Activated naive CD8-positive, alpha-beta T cell treated with anti-CD3 and anti-CD28 coated beads, Interleukin-2, amount 10 ng/mL, durations not matched to agents 7 days and 5 days (primary cell): Measurements from ENCODE around the gene KPTN. TPM values are rescaled to one million over a fixed set of nuclear protein-coding genes. Genes with fewer than 3 reads are reported as not detected.

ENCODE experiments used
- ATAC-seq: fragments of 150-1000 bp; cut with Tn5 transposase; one replicate; pipeline ENCODE4 v1.10.0; 2021; ENCODE audit warnings: low read depth, moderate library complexity
- POLR2A ChIA-PET: fragments of 350-600 bp; sonication (Branson Sonifier 250); formaldehyde crosslinking; loops from one replicate; lab custom pipeline; 2021; ENCODE audit warnings: antibody characterized with exemption; lab: Charles Lee
- DNase-seq: peaks from one replicate; pipeline ENCODE4 v3.0.0; 2021
- H3K27ac Mint-ChIP-seq: one replicate; pipeline ENCODE4 v1.8.0; 2022; ENCODE audit warnings: mild to moderate bottlenecking, mixed read lengths
- H3K27me3 Mint-ChIP-seq: one replicate; pipeline ENCODE4 v1.8.0; 2022; ENCODE audit warnings: mild to moderate bottlenecking, moderate library complexity, mixed read lengths
- H3K36me3 Mint-ChIP-seq: one replicate; pipeline ENCODE4 v1.8.0; 2021; ENCODE audit warnings: mild to moderate bottlenecking, mixed read lengths
- H3K4me1 Mint-ChIP-seq: one replicate; pipeline ENCODE4 v1.8.0; 2021; ENCODE audit warnings: mixed read lengths
- H3K4me3 Mint-ChIP-seq: one replicate; pipeline ENCODE4 v1.8.0; 2022; ENCODE audit warnings: mild to moderate bottlenecking, moderate library complexity, mixed read lengths
- H3K9me3 Mint-ChIP-seq: one replicate; pipeline ENCODE4 v1.8.0; 2021; ENCODE audit warnings: mixed read lengths
- total RNA-seq, 2 experiments: library from RNA; stranded (reverse); gene quantifications; one replicate each; pipeline ENCODE4 v1.2.3, GENCODE V29; 2021

KPTN gene
- total RNA-seq, 2 experiments from 2014 or later: 8.0 to 8.6 TPM

- no peaks in the 10 kb centered on the region for H3K27me3 Mint-ChIP-seq
- DNase-seq (no peak), ATAC-seq (no peak)
- H3K27ac Mint-ChIP-seq: no peak overlapping the region
- H3K4me3 Mint-ChIP-seq: peak overlapping the region; percentile 99
- POLR2A ChIA-PET: interaction anchor here (0.9 to 3.0 kb wide), 11 partner anchors 9 to 209 kb away, joined by 3 to 22 read pairs (median 7); partner anchors contain the start of gene NAPA
- peaks cover 32% of the 10 kb centered on the region for H3K4me1 Mint-ChIP-seq
- no peaks in the 10 kb centered on the region for H3K9me3 Mint-ChIP-seq
- H3K36me3 Mint-ChIP-seq: peaks cover 8% of the 10 kb centered on the region
Observed at GRCh38 chr19:47483200-47483599, 819 bp downstream of the KPTN start.

- Mint-ChIP-seq H3K27me3 (no peaks in the 10 kb centered on the region), H3K36me3 (peaks cover 6% of the 10 kb centered on the region), H3K4me1 (peaks cover 22% of the 10 kb centered on the region), H3K4me3 (no peak overlapping the region), H3K27ac (no peak overlapping the region), H3K9me3 (no peaks in the 10 kb centered on the region)
- no peak for DNase-seq
- POLR2A ChIA-PET: no interaction called here
- no peak for ATAC-seq
Observed at GRCh38 chr19:47481460-47482052, 2.5 kb downstream of the KPTN start.

GRCh38 chr19:47480658-47481057, 3.4 kb downstream of the KPTN start:
- H3K27ac Mint-ChIP-seq: no peak overlapping the region
- DNase-seq: no peak
- H3K4me3 Mint-ChIP-seq: no peak overlapping the region
- H3K4me1 Mint-ChIP-seq: peaks cover 15% of the 10 kb centered on the region
- no peak for ATAC-seq
- no peaks in the 10 kb centered on the region for H3K9me3 Mint-ChIP-seq
- POLR2A ChIA-PET: no interaction called here
- H3K27me3 Mint-ChIP-seq: no peaks in the 10 kb centered on the region
- H3K36me3 Mint-ChIP-seq: peaks cover 6% of the 10 kb centered on the region

GRCh38 chr19:47479701-47480503, 4.1 kb downstream of the KPTN start:
- DNase-seq (no peak), ATAC-seq (no peak)
- Mint-ChIP-seq H3K9me3 (no peaks in the 10 kb centered on the region), H3K4me1 (peaks cover 7% of the 10 kb centered on the region), H3K27ac (no peak overlapping the region), H3K36me3 (no peaks in the 10 kb centered on the region), H3K4me3 (no peak overlapping the region), H3K27me3 (no peaks in the 10 kb centered on the region)
- POLR2A ChIA-PET: no interaction called here

GRCh38 chr19:47476438-47476972, 7.5 kb downstream of the KPTN start:
- H3K4me3 Mint-ChIP-seq: no peak overlapping the region
- DNase-seq: no peak
- no peak for ATAC-seq
- POLR2A ChIA-PET: no interaction called here
- no peaks in the 10 kb centered on the region for H3K36me3 Mint-ChIP-seq
- no peaks in the 10 kb centered on the region for H3K9me3 Mint-ChIP-seq
- H3K27ac Mint-ChIP-seq: no peak overlapping the region
- H3K4me1 Mint-ChIP-seq: peaks cover 1% of the 10 kb centered on the region
- peaks cover 6% of the 10 kb centered on the region for H3K27me3 Mint-ChIP-seq

- Mint-ChIP-seq H3K27me3 (peaks cover 14% of the 10 kb centered on the region), H3K9me3 (no peaks in the 10 kb centered on the region), H3K36me3 (no peaks in the 10 kb centered on the region), H3K27ac (no peak overlapping the region), H3K4me1 (peaks cover 7% of the 10 kb centered on the region), H3K4me3 (no peak overlapping the region)
- ATAC-seq: no peak
- no peak for DNase-seq
- POLR2A ChIA-PET: no interaction called here
Observed at GRCh38 chr19:47475465-47475864, 8.6 kb downstream of the KPTN start.

GRCh38 chr19:47473336-47473735, 10.7 kb downstream of the KPTN start:
- no peaks in the 10 kb centered on the region for H3K9me3 Mint-ChIP-seq
- H3K27me3 Mint-ChIP-seq: peaks cover 33% of the 10 kb centered on the region
- no peak overlapping the region for H3K4me3 Mint-ChIP-seq

GRCh38 chr19:47471733-47472457, 12.1 kb downstream of the KPTN start, which contains the start of gene SLC8A2:
TSS of gene SLC8A2 (minus strand) at chr19:47471893. CDS start at chr19:47466403, 5,490 bp downstream.
- DNase-seq (peak; percentile 76), ATAC-seq (peak; percentile 57)
- peaks cover 40% of the 10 kb centered on the region for H3K27me3 Mint-ChIP-seq
- H3K27ac Mint-ChIP-seq: no peak within 1 kb of the TSS
- POLR2A ChIA-PET: no interaction called here
- H3K9me3 Mint-ChIP-seq: no peaks in the 10 kb centered on the region
- no peaks in the 10 kb centered on the region for H3K36me3 Mint-ChIP-seq
- H3K4me3 Mint-ChIP-seq: no peak within 1 kb of the TSS
- peaks cover 10% of the 10 kb centered on the region for H3K4me1 Mint-ChIP-seq

More at GRCh38 chr19:47473336-47473735, 10.7 kb downstream of the KPTN start:
- POLR2A ChIA-PET: interaction anchor here (0.6 to 0.7 kb wide), 2 partner anchors 252 to 1646 kb away, joined by 3 to 4 read pairs; no protein-coding TSS in a partner anchor
- H3K27ac Mint-ChIP-seq: no peak overlapping the region
- DNase-seq (no peak), ATAC-seq (no peak)
- H3K36me3 Mint-ChIP-seq: no peaks in the 10 kb centered on the region
- H3K4me1 Mint-ChIP-seq: peaks cover 10% of the 10 kb centered on the region

GRCh38 chr19:47471381-47471732, 12.7 kb downstream of the KPTN start:
- DNase-seq (no peak), ATAC-seq (no peak)
- Mint-ChIP-seq H3K4me1 (peaks cover 10% of the 10 kb centered on the region), H3K4me3 (no peak overlapping the region), H3K27me3 (peaks cover 40% of the 10 kb centered on the region), H3K36me3 (no peaks in the 10 kb centered on the region), H3K9me3 (no peaks in the 10 kb centered on the region), H3K27ac (no peak overlapping the region)
- POLR2A ChIA-PET: no interaction called here

- Mint-ChIP-seq H3K4me1 (peaks cover 10% of the 10 kb centered on the region), H3K27ac (no peak overlapping the region), H3K9me3 (no peaks in the 10 kb centered on the region), H3K27me3 (peaks cover 40% of the 10 kb centered on the region), H3K4me3 (no peak overlapping the region), H3K36me3 (no peaks in the 10 kb centered on the region)
- POLR2A ChIA-PET: no interaction called here
- DNase-seq: no peak
- ATAC-seq: no peak
Observed at GRCh38 chr19:47470447-47471195, 13.4 kb downstream of the KPTN start.

GRCh38 chr19:47469719-47470118, 14.3 kb downstream of the KPTN start:
- Mint-ChIP-seq H3K36me3 (no peaks in the 10 kb centered on the region), H3K4me3 (no peak overlapping the region), H3K4me1 (peaks cover 10% of the 10 kb centered on the region), H3K27ac (no peak overlapping the region), H3K27me3 (peaks cover 40% of the 10 kb centered on the region), H3K9me3 (no peaks in the 10 kb centered on the region)
- DNase-seq: no peak
- ATAC-seq: no peak
- POLR2A ChIA-PET: no interaction called here

GRCh38 chr19:47469363-47469700, 14.7 kb downstream of the KPTN start:
- H3K9me3 Mint-ChIP-seq: no peaks in the 10 kb centered on the region
- POLR2A ChIA-PET: no interaction called here
- ATAC-seq (no peak), DNase-seq (no peak)
- no peak overlapping the region for H3K27ac Mint-ChIP-seq
- H3K4me3 Mint-ChIP-seq: no peak overlapping the region
- H3K36me3 Mint-ChIP-seq: no peaks in the 10 kb centered on the region
- H3K4me1 Mint-ChIP-seq: peaks cover 10% of the 10 kb centered on the region
- H3K27me3 Mint-ChIP-seq: peaks cover 40% of the 10 kb centered on the region

GRCh38 chr19:47467914-47468313, 16.1 kb downstream of the KPTN start:
- H3K27me3 Mint-ChIP-seq: peaks cover 40% of the 10 kb centered on the region

More at GRCh38 chr19:47467914-47468313, 16.1 kb downstream of the KPTN start:
- ATAC-seq (no peak), DNase-seq (no peak)
- Mint-ChIP-seq H3K36me3 (no peaks in the 10 kb centered on the region), H3K9me3 (no peaks in the 10 kb centered on the region), H3K4me1 (peaks cover 10% of the 10 kb centered on the region), H3K27ac (no peak overlapping the region), H3K4me3 (no peak overlapping the region)
- POLR2A ChIA-PET: no interaction called here
